Fibroblast of villous mesenchyme (primary cell): Measurements from ENCODE around the gene DECR2. TPM values are rescaled to one million over a fixed set of nuclear protein-coding genes. Genes with fewer than 3 reads are reported as not detected.
"Not testable (repeated sequence)": the region's sequence is repeated elsewhere in the genome, so short reads cannot be mapped to it uniquely, and the experiment has no call there.

Source experiments
- DNase-seq: peaks from one replicate; pipeline ENCODE4 v3.0.0-alpha.2; 2010; ENCODE audit warnings: low read depth
- H3K4me3 ChIP-seq: 2 replicates; pipeline ENCODE4 v1.5.1; 2011; ENCODE audit warnings: low read depth, mild to moderate bottlenecking, low read length
- total RNA-seq: library from RNA; depleted of rRNA; stranded (reverse); fragments of >200 nt; gene quantifications from 2 replicates; pipeline ENCODE4 v1.2.3, GENCODE V29; 2012
- TF ChIP-seq, protein P1 (sequence below): IDR thresholded peaks from 2 replicates; pipeline ENCODE4 v1.5.1; 2012; ENCODE audit warnings: low read depth, mild to moderate bottlenecking, low read length; ENCODE audit not compliant: insufficient read depth

The DECR2 gene
- total RNA-seq, 1 donor, result 16.0 TPM

DNA sequence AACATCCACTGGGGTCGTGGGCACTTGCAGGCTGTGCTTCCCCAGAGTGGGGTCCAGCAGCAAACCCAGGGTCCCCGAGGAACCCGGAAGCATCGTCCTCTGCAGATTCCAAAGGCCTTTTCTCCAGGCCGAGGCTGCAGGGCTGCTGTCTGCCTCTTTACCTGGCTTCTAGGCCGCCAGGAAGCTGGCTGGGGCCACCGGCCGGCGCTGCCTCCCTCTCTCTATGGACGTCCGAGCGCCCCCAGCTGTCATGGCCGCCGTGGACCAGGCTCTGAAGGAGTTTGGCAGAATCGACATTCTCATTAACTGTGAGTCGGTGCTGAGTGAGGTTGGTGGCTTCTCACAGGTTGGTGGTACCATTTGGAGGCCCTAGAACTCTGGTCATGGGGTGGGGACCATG is 5.6 kb downstream of the DECR2 start:
- TF ChIP-seq, protein P1, sequence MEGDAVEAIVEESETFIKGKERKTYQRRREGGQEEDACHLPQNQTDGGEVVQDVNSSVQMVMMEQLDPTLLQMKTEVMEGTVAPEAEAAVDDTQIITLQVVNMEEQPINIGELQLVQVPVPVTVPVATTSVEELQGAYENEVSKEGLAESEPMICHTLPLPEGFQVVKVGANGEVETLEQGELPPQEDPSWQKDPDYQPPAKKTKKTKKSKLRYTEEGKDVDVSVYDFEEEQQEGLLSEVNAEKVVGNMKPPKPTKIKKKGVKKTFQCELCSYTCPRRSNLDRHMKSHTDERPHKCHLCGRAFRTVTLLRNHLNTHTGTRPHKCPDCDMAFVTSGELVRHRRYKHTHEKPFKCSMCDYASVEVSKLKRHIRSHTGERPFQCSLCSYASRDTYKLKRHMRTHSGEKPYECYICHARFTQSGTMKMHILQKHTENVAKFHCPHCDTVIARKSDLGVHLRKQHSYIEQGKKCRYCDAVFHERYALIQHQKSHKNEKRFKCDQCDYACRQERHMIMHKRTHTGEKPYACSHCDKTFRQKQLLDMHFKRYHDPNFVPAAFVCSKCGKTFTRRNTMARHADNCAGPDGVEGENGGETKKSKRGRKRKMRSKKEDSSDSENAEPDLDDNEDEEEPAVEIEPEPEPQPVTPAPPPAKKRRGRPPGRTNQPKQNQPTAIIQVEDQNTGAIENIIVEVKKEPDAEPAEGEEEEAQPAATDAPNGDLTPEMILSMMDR, result no peak
- no peak for DNase-seq
- H3K4me3 ChIP-seq, result no peak overlapping the region

DNA sequence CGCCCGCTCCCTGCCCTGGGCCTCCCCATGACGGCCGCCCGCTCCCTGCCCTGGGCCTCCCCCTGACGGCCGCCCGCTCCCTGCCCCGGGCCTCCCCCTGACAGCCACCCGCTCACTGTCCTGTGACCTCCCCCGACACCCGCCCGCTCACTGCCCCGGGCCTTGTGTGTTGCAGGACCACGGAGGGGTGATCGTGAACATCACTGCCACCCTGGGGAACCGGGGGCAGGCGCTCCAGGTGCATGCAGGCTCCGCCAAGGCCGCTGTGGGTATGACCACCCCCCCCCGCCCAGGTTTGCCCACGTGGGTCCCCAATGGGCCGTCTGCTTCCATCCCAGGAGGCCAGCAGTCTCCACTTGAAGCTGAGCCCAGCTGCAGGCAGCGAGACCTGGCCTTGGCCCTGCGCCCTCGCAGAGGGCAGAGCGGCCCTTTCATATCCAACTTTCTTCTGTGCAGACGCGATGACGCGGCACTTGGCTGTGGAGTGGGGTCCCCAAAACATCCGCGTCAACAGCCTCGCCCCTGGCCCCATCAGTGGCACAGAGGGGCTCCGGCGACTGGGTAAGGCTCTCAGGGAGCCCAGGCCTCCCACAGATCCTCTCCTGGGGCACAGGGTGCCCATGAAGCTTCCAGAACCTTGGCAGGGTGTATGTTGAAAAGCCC is 9.0 kb downstream of the DECR2 start:
- no peak overlapping the region for H3K4me3 ChIP-seq
- TF ChIP-seq, protein P1, result no peak
- no peak for DNase-seq

DNA sequence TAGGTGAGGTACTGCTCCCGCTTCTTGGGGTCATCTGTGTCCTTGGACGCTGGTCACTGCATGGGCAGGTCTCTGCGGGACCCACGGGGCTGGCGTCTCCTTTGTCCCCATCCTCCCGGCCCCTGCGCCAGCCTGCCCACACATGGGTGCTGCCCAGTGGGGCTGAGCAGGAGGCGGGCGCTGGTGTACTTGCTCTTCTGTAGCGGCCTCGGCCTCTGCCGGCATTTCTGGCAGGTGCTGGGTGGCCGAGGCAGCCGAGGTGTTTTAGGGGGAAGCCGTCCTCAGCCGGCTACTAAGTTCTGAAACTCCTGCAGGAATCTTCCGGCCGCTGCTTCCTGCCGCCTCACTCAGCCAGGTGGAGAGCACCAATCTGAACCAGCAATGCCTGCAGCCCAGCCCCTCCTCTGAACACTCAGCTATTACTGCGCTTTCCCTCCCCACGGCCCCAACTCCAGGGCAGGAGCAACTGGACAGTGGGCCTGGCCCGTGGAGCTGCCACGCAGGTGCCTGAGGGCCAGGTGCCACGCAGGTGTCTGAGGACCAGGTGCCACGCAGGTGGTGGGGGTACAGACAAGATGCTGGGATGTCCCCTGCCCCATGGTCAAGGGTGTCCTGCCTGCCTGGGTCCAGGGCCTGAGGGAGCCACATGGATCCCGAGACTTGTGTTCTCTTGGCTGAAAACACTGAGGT is 10.0 kb downstream of the DECR2 start:
- H3K4me3 ChIP-seq, result no peak overlapping the region
- TF ChIP-seq, protein P1, result no peak
- no peak for DNase-seq

DNA sequence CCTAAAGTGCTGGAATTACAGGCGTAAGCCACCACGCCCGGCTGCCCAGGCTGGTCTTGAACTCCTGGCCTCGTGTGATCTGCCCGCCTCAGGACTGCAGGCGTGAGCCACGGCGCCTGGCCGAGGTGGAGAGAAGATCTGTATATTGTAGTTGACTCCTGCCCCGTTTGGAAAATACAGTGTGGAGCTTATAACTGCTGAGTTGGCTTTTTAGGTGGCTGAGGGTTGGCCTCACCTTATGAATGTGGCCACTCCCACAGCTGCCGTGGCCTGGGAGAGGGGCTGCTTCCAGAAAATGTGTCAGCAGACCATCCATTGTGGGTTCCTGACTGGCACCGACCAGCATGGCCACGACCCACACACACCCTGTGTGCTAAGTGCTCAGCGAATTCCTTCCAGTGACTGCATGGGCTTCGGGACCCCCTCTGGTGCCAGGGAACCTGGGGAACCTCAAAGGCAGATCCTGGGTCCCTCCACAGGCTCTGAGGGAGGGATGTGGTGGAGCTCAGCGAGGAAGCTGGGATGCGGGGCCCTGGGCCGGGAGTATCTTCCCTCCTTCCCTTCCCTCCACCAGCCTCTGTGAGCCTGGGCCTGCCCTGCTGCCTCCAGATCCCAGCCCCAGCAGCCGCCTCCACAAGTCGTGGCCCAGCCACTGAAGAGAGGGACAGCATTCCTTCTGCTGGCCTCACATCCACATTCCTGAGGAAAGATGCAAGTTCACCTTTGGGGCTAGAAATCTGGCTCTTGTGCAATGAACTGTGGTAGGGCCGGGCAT is 12.9 kb downstream of the DECR2 start:
- H3K4me3 ChIP-seq, result no peak overlapping the region
- TF ChIP-seq, protein P1, result no peak
- DNase-seq, result no peak

DNA sequence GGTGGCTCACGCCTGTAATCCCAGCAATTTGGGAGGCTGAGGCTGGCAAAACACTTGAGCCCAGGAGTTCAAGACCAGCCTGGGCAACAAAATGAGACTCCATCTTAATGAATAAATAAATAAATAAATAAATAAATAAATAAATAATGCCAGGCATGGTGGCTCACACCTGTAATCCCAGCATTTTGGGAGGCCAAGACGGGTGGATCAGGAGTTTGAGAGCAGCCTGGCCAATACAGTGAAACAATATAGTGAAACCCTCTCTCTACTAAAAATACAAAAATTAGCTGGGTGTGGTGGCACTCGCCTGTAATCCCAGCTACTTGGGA is 13.4 kb downstream of the DECR2 start:
- not testable (repeated sequence) for DNase-seq, H3K4me3 ChIP-seq

DNA sequence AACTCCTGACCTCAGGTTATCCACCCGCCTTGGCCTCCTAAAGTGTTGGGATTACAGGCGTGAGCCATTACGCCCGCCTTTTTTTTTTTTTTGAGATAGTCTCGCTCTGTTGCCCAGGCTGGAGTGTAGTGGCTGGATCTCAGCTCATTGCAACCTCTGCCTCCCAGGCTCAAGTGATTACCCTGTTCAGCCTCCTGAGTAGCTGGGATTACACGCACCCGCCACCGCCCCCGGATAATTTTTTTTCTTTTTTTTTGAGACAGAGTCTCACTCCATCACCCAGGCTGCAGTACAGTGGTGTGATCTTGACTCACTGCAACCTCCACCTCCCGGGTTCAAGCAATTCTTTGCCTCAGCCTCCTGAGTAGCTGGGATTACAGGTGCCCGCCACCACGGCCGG is 20.5 kb downstream of the DECR2 start:
- not testable (repeated sequence) for DNase-seq, H3K4me3 ChIP-seq

DNA sequence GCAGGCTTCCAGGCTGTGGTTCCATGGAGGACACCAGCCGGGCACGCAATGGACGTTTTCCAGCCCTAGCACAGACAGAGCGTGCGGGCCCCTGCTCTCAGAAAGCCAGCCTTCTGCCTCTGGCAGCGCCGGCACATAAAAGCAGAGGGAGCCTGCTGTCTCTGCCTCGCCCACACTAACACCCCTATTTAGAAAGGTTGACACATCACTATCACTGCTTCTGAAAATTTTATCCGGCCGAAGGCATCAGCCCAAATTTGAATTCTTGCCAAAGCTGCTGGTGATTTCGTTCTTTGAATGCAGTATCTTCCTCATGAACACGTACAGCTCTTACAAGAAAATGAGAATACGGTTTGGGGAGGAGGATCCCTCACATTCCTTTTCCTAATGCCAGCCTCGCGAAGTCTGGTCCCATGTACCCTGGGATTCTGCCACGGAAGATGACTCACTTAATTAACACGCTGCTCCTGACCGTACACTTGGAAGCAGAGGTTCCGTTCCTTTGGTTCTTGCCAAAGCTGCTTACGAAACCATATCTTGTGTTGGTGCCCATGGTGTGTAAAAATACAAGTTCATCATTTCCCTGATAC is 22.4 kb downstream of the DECR2 start:
- TF ChIP-seq, protein P1, result no peak
- peak; percentile 98 for DNase-seq
- peak overlapping the region; percentile 78 for H3K4me3 ChIP-seq
